ENCODE results near the gene EED. TPM values are rescaled to one million over a fixed set of nuclear protein-coding genes. Genes with fewer than 3 reads are reported as not detected.

The EED gene
- total and polyA plus RNA-seq, 12 donors: 8.0 to 17.3 (median 9.6) TPM

GRCh38 chr11:86241956-86242535 lies 2.5 kb upstream of the EED start:
- no peak for TF ChIP-seq CTCF (IDR thresholded peaks at IDR 0.05)
- Histone ChIP-seq H3K36me3 (no peaks in the 10 kb centered on the region), H3K27me3 (peaks cover 0 to 8% (median 0%) of the 10 kb centered on the region in 7 donors), H3K4me1 (peaks cover 0 to 23% (median 17%) of the 10 kb centered on the region in 9 donors), H3K4me3 (no peak overlapping the region), H3K9me3 (no peaks in the 10 kb centered on the region), H3K27ac (no peak overlapping the region)
- DNase-seq: no peak
- no peak for ATAC-seq
- intact Hi-C loops (cut with DNase I): no loop called here
- WGBS, 2 donors: 87 to 89% methylated on average over 4 of the region's 4 CpGs

GRCh38 chr11:86243396-86243795 lies 1.2 kb upstream of the EED start:
- intact Hi-C loops (cut with DNase I): no loop called here
- WGBS, 2 donors: 82 to 84% methylated on average over 2 of the region's 2 CpGs
- no peak for TF ChIP-seq CTCF (IDR thresholded peaks at IDR 0.05)
- peak overlapping the region in 1 of 10 donors; percentile 86 for H3K4me3 ChIP-seq
- ATAC-seq (no peak), DNase-seq (no peak)
- H3K9me3 ChIP-seq: no peaks in the 10 kb centered on the region
- no peaks in the 10 kb centered on the region for H3K36me3 ChIP-seq
- H3K27me3 ChIP-seq: peaks cover 0 to 8% (median 0%) of the 10 kb centered on the region in 7 donors
- H3K27ac ChIP-seq: peak overlapping the region in 2 of 10 donors; percentile 99
- H3K4me1 ChIP-seq: peaks cover 0 to 36% (median 29%) of the 10 kb centered on the region in 9 donors

GRCh38 chr11:86244063-86244521 lies 461 bp upstream of the EED start:
- Histone ChIP-seq H3K9me3 (no peaks in the 10 kb centered on the region), H3K4me3 (peak overlapping the region in 9 of 10 donors; percentile 61 to 94 (median 82)), H3K27me3 (peaks cover 0 to 8% (median 0%) of the 10 kb centered on the region in 7 donors), H3K36me3 (no peaks in the 10 kb centered on the region), H3K4me1 (peaks cover 0 to 43% (median 35%) of the 10 kb centered on the region in 9 donors), H3K27ac (peak overlapping the region; percentile 91 to 99 (median 98))
- TF ChIP-seq CTCF (IDR thresholded peaks at IDR 0.05): no peak
- DNase-seq (peak; percentile 86 to 90), ATAC-seq (peak; percentile 88 to 95 (median 92))
- WGBS, 2 donors: 1 to 3% methylated on average over 18 of the region's 18 CpGs
- intact Hi-C loops (cut with DNase I): no loop called here

GRCh38 chr11:86245369-86246292 lies 1.1 kb downstream of the EED start:
- ATAC-seq: peak in 4 of 8 donors; percentile 6 to 38 (median 26)
- Histone ChIP-seq H3K9me3 (no peaks in the 10 kb centered on the region), H3K36me3 (peaks cover 0 to 7% (median 0%) of the 10 kb centered on the region in 9 donors), H3K27me3 (peaks cover 0 to 3% (median 0%) of the 10 kb centered on the region in 7 donors), H3K27ac (peak overlapping the region; percentile 91 to 99 (median 98)), H3K4me1 (peaks cover 0 to 53% (median 46%) of the 10 kb centered on the region in 9 donors), H3K4me3 (peak overlapping the region; percentile 61 to 94 (median 81))
- intact Hi-C loops (cut with DNase I): no loop called here
- no peak for DNase-seq
- no peak for TF ChIP-seq CTCF (IDR thresholded peaks at IDR 0.05)
- WGBS, 2 donors: 2% methylated on average over 38 of the region's 38 CpGs

Measured in heart right ventricle (tissue), 16 donors.